ENCODE data around the gene DOK7.

GRCh38 chr4:3482707-3483106 is 19.6 kb downstream of the DOK7 start:
- no peak for TF ChIP-seq CTCF (IDR thresholded peaks at IDR 0.05)
- no peak for TF ChIP-seq EP300 (IDR thresholded peaks at IDR 0.05)
- no peak for TF ChIP-seq POLR2A (IDR thresholded peaks at IDR 0.05)
